Spleen (tissue), 7 donors: Measurements from ENCODE around the gene TRAPPC14.
A peak's percentile ranks its signal among the peaks of the same experiment; 100 is the strongest.

ENCODE experiments used
- POLR2A ChIP-seq, 3 donors: fragments of 450-650 bp; IDR thresholded peaks; one replicate each; pipeline ENCODE4 v1.5.1; 2017; ENCODE audit warnings: antibody characterized with exemption in 3 of 3, mild to moderate bottlenecking in 1 of 3
- POLR2AphosphoS5 ChIP-seq, 3 donors: sonication (generic); formaldehyde crosslinking; IDR thresholded peaks; one replicate each; pipeline ENCODE4 v1.5.1; 2017; ENCODE audit warnings: antibody characterized with exemption in 3 of 3
- TF ChIP-seq, protein P1 (sequence below), 11 experiments: fragments of 200-600 bp in 7 of 11; fragments of 450-650 bp in 4 of 11; sonication (generic) in 4 of 11; IDR thresholded peaks in 8 of 11; conservative IDR thresholded peaks in 3 of 11; 1 replicate in 7 of 11; 2 replicates in 4 of 11; pipeline versions ENCODE4 v1.4.0 to v1.8.0; 2016 to 2021; ENCODE audit warnings: antibody characterized with exemption in 11 of 11, inconsistent platforms in 4 of 11, mild to moderate bottlenecking in 1 of 11
- donor health status: DM: no; HTN: no; CAD: no; lungs with moderate emphysema.
- donor health status: DM: no; HTN: no; CAD: no.
- donor health status: DM: no; HTN: no; CAD: no.

DNA sequence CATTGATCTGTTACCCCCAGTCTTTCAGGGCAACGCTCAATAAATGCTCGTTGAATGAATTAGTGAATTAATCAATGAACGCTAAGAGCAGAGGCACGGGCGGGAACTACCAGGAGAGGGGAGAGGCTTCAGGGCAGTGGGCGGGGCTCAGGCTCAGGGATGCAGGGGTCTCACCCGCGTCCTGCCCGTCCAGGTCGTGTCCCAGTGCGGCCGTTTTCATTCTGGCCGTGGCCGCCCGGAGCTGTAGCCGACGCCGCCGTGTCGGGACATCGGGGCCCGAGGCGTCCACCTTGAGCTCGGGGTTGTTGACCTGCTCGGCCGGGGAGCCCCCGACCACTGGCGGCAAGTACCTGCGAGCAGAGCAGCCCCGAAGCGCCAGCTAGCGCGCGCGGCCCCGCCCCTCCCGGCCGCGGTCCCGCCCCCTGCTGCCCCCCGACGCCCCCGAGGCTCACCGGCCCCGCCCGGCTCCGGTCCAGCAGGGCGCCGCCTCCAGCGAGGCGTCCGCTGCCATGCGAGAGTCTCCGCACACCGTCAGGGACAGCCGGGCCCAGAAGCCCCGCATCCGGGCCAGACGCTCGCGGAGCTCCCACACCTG lies 12.7 kb upstream of the TRAPPC14 start:
- TF ChIP-seq, protein P1, sequence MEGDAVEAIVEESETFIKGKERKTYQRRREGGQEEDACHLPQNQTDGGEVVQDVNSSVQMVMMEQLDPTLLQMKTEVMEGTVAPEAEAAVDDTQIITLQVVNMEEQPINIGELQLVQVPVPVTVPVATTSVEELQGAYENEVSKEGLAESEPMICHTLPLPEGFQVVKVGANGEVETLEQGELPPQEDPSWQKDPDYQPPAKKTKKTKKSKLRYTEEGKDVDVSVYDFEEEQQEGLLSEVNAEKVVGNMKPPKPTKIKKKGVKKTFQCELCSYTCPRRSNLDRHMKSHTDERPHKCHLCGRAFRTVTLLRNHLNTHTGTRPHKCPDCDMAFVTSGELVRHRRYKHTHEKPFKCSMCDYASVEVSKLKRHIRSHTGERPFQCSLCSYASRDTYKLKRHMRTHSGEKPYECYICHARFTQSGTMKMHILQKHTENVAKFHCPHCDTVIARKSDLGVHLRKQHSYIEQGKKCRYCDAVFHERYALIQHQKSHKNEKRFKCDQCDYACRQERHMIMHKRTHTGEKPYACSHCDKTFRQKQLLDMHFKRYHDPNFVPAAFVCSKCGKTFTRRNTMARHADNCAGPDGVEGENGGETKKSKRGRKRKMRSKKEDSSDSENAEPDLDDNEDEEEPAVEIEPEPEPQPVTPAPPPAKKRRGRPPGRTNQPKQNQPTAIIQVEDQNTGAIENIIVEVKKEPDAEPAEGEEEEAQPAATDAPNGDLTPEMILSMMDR (IDR thresholded peaks at IDR 0.05 in 8 of 11, conservative IDR thresholded peaks at IDR 0.05 in 3 of 11) = no peak
- TF ChIP-seq POLR2AphosphoS5 (IDR thresholded peaks at IDR 0.05) (peak in 2 of 3 donors; percentile 17 to 46), POLR2A (IDR thresholded peaks at IDR 0.05) (no peak)
